Measurements from ENCODE around the gene TMTC4. TPM values are rescaled to one million over a fixed set of nuclear protein-coding genes. Genes with fewer than 3 reads are reported as not detected.

The TMTC4 gene
- total RNA-seq, 1 experiment from 2014 or later = 28.1 TPM

GRCh38 chr13:100559886-100560285 lies 114.7 kb downstream of the TMTC4 start:
- H3K14ac ChIP-seq (ENCODE audit: insufficient read depth, low read length) = no peak overlapping the region
- no peak for DNase-seq
- H3K4me1 ChIP-seq (ENCODE audit: insufficient read depth, low read length) = no peaks in the 10 kb centered on the region; the same call in 1 of the 2 replicates
- no peak overlapping the region for H2BK20ac ChIP-seq (ENCODE audit: low read depth, low read length, poor library complexity, severe bottlenecking)
- no peaks in the 10 kb centered on the region for H3K79me1 ChIP-seq (ENCODE audit: insufficient read depth, low read depth, low read length, poor library complexity, severe bottlenecking)
- H3K27ac ChIP-seq (ENCODE audit: insufficient read length, low read depth, low read length) = no peak overlapping the region
- H3K9me3 ChIP-seq (ENCODE audit: control insufficient read depth, low read depth, low read length) = no peaks in the 10 kb centered on the region
- no CpG with 5 or more reads among the region's 8 CpGs for WGBS (ENCODE audit: extremely low coverage, insufficient read length, low lambda C conversion rate)
- no peak overlapping the region for H4K8ac ChIP-seq (replicated peaks; ENCODE audit: insufficient read length, low read depth, low read length)
- Mint-ChIP-seq H3K27ac (no peak overlapping the region; a peak in 1 of 7 replicates), H3K4me3 (no peak overlapping the region), H3K27me3 (ENCODE audit: low read depth) (no peaks in the 10 kb centered on the region; the same call in none of the 2 replicates), H3K4me1 (peaks cover under 1% of the 10 kb centered on the region in 2 experiments; a peak in 2 of 4 replicates), H3K9me3 (no peaks in the 10 kb centered on the region), H3K36me3 (ENCODE audit: insufficient read depth in 1 of 3, low read depth in 3 of 3) (no peaks in the 10 kb centered on the region)
- H3K18ac ChIP-seq (ENCODE audit: insufficient read length, low read depth, low read length) = no peak overlapping the region
- H4K5ac ChIP-seq (ENCODE audit: insufficient read length, low read depth, low read length) = no peak overlapping the region
- TF ChIP-seq, protein P1, sequence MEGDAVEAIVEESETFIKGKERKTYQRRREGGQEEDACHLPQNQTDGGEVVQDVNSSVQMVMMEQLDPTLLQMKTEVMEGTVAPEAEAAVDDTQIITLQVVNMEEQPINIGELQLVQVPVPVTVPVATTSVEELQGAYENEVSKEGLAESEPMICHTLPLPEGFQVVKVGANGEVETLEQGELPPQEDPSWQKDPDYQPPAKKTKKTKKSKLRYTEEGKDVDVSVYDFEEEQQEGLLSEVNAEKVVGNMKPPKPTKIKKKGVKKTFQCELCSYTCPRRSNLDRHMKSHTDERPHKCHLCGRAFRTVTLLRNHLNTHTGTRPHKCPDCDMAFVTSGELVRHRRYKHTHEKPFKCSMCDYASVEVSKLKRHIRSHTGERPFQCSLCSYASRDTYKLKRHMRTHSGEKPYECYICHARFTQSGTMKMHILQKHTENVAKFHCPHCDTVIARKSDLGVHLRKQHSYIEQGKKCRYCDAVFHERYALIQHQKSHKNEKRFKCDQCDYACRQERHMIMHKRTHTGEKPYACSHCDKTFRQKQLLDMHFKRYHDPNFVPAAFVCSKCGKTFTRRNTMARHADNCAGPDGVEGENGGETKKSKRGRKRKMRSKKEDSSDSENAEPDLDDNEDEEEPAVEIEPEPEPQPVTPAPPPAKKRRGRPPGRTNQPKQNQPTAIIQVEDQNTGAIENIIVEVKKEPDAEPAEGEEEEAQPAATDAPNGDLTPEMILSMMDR (conservative IDR thresholded peaks at IDR 0.05) = no peak
- H3K79me2 ChIP-seq (ENCODE audit: insufficient read depth, low read length) = no peaks in the 10 kb centered on the region
- no peak overlapping the region for H3K4me2 ChIP-seq (ENCODE audit: insufficient read depth, insufficient read length, low read length)
- no peaks in the 10 kb centered on the region for H3K23me2 ChIP-seq (ENCODE audit: insufficient read length, low read depth, low read length, poor library complexity, severe bottlenecking)
- no peak overlapping the region for H4K91ac ChIP-seq (ENCODE audit: insufficient read length, low read depth, low read length)
- no peak overlapping the region for H2AFZ ChIP-seq (ENCODE audit: low read length)
- H3K9ac ChIP-seq (ENCODE audit: extremely low read depth, insufficient read length, low read length) = no peak overlapping the region
- H3K23ac ChIP-seq (ENCODE audit: insufficient read length, low read depth, low read length) = no peak overlapping the region
- H3K56ac ChIP-seq (ENCODE audit: insufficient read length, low read depth, low read length) = no peak overlapping the region
- no peak overlapping the region for H3T11ph ChIP-seq (ENCODE audit: low read length)
- H2BK12ac ChIP-seq (ENCODE audit: insufficient read length, low read depth, low read length) = no peak overlapping the region
- no peak overlapping the region for H3K4ac ChIP-seq (ENCODE audit: low read depth, low read length)
- H4K20me1 ChIP-seq (ENCODE audit: control insufficient read depth, insufficient read depth, insufficient read length) = no peaks in the 10 kb centered on the region
- no peak overlapping the region for H2AK5ac ChIP-seq (ENCODE audit: insufficient read length, low read length)
- no peak overlapping the region for H2BK120ac ChIP-seq (ENCODE audit: low read depth, low read length, poor library complexity, severe bottlenecking)
- no peaks in the 10 kb centered on the region for H3K27me3 ChIP-seq (ENCODE audit: insufficient read depth, low read length)
- no peak overlapping the region for H2BK15ac ChIP-seq (ENCODE audit: low read depth, low read length)
- H2BK5ac ChIP-seq (ENCODE audit: insufficient read length, low read length) = no peak overlapping the region

Other genes starting within 250 kb of the TMTC4 start
- gene GGACT, start 86.0 kb downstream of the TMTC4 start, total RNA-seq (2021) = 1.3 TPM in 2 replicates